HG02884 (cell line): ENCODE data around the gene VAV3.
"Not testable (repeated sequence)": the region's sequence is repeated elsewhere in the genome, so short reads cannot be mapped to it uniquely, and the experiment has no call there.

Experiments
- ATAC-seq: cut with Tn5 transposase; IDR thresholded peaks from one replicate; pipeline ENCODE4 v1.9.1; 2021; ENCODE audit warnings: mild to moderate bottlenecking, moderate library complexity; ENCODE audit not compliant: unreplicated experiment

VAV3 gene

DNA sequence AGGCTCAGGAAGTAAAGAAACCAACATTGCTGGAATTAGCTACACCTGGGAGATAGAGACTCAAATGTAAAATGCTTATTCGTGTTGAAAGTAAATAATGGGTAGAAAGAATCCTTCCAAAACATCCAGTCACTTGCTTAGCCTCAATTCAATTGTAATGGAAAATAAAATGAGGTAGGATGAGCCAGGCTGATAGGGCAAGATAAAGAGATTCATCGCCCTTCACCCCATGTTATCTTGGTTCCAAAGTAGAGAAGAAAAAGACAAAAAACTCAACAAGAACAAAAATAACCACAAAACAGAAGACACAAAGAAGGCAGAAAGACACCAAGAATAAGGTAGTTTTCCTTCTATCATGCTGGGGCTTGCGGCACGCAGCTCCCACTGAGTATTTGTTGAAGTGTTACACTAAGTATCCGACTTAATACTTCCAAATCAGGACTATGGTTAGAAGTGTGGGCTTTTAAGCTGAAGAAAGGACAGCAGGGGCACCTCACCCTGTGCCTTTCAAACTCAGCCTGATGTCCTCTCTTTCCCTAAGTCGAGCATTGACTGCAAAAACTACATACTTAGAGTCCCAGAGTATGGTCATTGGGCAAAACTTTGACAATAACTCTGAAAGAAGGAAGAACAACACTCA, 202.1 kb downstream of the VAV3 start:
- no peak for ATAC-seq

DNA sequence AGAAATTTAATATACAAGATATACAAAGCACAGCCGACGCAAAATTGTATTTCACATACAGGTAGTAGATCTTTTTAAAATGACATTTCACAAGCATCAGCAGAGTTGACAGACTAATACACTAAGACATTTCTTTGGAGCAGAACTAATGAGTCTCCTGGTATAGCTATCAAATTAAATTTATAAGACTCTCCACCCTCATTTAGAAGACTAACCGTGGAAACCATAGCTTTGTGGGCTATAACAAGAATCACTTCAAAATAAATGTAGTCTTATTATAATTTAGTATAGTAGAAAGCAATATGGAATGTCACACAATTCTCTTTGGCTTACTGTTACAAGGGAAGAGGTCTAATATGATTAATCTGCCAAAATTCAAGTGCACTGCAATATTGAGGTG, 204.9 kb downstream of the VAV3 start:
- no peak for ATAC-seq

GRCh38 chr1:107750364-107750959, 214.5 kb downstream of the VAV3 start:
- no peak for ATAC-seq

DNA sequence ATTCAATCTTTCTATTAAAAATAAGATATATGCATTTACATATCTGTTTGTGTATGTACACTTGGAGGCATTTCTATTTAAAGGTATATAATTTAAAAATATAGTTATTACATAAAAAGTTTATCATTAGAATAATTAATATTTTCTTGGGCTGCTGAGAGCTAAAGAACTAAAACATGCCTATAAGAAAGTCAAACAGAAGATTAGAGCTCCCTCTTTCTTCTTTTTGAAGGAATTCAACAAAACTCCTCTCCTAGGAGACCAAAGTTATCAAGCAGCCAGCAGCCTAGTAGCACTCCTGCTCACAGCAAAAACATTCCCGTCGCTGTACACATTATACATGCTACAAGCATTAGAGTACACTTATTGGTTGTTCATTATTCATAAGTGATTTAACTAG, 216.4 kb downstream of the VAV3 start:
- no peak for ATAC-seq

DNA sequence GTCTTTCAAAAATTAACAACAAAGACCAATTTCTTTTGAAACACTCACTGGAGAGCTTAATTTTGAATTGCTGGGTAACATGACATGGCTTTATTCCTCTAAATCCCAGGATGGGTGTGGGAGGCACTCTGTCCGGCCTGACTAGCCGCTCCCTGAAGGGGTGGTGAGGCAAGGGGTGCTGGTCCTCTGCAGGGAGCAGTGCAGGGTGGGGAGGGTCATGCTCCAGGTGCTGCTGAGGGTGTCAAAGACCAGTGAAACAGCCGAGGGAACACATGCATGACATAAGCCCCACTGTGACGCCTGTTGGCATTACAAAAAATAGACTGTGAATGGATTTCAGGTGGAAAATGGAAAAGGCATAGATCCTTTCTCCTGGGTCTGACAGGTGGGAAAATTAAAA, 223.7 kb downstream of the VAV3 start:
- no peak for ATAC-seq

DNA sequence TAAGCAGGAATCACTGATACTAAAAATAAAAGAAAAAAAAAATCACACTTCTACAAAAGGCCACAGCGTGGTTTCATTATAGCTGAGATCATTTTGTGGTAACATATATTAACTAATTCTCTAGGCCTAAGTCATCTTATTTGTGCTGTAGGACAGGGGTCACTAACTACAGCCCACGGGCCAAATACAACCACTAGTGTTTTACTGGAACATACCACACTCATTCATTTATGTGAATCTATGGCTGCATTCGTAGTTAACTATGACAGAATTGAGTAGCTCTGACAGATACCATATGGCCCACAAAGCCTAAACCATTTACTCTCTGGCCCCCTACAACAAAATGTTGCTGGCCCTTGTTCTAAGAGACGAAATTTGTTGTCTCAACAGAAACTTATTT, 224.4 kb downstream of the VAV3 start:
- no peak for ATAC-seq

- no peak for ATAC-seq
Measured at GRCh38 chr1:107739651-107740050, 225.3 kb downstream of the VAV3 start.

DNA sequence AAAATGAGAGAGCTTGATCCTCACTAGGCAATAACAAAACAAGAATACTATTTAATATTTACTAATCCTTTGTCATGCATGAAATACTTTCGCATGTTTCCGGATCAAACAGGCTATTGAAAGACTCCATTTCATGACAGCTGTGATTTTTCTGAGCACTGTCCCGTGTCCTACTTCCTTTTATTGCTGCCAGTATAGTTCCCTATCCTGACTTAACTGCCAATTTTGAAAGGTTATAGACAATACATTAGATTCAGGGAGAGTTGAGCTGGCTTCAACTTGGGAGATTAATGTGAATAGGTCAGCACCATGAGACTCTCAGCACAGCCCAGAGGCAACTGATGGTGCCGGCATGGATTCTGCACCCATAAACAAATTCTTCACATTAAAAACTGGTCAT, 225.8 kb downstream of the VAV3 start:
- no peak for ATAC-seq

GRCh38 chr1:107733401-107733800, 231.6 kb downstream of the VAV3 start:
- not testable (repeated sequence) for ATAC-seq

- no peak for ATAC-seq
Measured at GRCh38 chr1:107727866-107728265, 237.1 kb downstream of the VAV3 start.

GRCh38 chr1:107726860-107727259, 238.1 kb downstream of the VAV3 start:
- ATAC-seq: no peak

GRCh38 chr1:107724648-107725047, 240.3 kb downstream of the VAV3 start:
- no peak for ATAC-seq

GRCh38 chr1:107720210-107720609, 244.8 kb downstream of the VAV3 start:
- not testable (repeated sequence) for ATAC-seq

DNA sequence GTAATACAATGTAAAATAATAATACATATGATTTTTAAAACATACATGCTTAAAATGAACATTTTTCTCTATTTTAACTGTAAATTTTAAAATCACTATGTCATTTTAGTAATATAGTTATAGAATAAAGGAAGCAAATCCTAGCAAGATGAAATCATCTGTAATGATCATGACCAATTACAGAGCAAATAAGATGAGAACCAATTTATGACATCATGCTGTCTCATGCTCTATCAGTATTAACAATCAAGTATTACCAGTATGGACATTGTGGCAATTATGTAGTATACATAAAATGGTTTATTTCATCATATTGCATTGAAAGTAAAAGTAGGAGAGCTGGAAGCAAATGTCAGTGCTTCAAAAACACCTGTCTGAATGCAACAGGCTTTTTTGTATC, 255.0 kb downstream of the VAV3 start:
- no peak for ATAC-seq

DNA sequence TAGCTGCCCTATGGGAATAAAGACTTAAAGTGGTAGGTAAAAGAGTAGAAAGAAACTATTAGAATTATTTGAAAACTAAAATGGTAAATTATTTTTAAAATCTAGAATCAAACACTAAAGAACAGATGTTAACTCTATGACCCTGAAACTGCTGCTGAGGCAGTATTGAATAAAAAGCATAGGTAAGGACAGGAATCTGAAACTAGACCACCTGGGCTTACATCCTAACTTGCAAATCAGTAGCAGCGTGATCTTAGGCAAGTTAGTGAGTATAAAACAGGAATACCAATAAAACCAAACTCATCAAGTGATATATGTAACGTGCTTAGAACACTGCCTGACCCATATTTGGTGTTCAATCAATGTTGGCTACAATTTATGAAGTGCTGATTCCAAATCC, 257.9 kb downstream of the VAV3 start:
- ATAC-seq: no peak

DNA sequence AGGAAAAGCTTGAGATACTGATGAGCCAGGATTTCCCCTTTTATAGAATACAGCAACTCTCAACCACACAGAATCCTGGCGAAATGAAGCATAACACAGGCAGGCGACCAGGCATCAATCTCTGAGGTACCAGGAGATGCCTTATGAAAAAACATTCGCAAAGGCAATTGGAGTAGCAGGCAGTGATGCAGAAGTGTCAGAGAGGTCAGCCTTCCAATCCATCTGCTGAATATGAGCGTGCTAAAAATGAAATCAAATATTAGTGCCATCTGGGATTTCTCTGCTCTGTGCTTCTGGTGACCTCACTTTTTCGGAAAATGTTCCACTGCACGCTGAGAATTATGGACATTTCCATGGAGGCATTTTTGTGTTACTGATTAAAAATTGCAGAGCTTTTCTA, 258.8 kb downstream of the VAV3 start:
- no peak for ATAC-seq

- ATAC-seq: no peak
Measured at GRCh38 chr1:107704911-107705310, 260.1 kb downstream of the VAV3 start.

- ATAC-seq: no peak
Measured at GRCh38 chr1:107702946-107703571, 261.9 kb downstream of the VAV3 start.

GRCh38 chr1:107700651-107701050, 264.3 kb downstream of the VAV3 start:
- not testable (repeated sequence) for ATAC-seq

DNA sequence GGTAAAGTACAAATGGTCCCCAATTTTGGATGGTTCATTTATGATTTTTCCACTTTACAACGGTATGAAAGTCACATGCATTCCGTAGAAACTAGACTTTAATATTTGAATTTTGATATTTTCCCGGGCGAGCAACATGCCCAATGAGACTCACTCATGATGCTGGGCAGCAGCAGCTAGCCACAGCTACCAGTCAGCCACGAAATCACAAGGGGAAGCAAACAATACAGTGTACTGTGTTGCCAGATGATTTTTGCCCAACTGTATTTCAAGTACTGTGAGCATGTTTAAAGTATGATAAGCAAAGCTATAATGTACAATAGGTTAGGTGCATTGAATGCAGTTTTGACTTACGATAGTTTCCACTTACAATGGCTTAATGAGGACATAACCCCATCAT, 266.8 kb downstream of the VAV3 start:
- no peak for ATAC-seq

DNA sequence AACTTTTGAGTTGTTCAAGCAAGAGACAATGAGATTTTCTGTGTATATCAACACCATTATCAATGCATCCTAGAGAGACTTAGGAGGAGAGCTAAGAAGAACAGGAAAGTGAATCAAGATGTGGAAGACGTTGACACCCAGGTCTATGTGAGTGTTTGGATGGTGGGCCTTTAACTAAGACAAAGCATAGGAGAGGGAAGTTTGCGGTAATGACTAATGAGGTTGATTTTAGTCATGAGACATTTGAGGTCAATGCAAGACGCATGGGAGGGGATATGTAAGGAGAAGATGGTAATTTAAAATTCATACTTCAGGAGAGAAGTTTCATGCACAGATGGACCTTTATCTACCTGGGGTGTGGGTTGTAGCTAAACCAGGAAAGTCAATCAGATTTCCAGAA, 269.6 kb downstream of the VAV3 start:
- no peak for ATAC-seq

DNA sequence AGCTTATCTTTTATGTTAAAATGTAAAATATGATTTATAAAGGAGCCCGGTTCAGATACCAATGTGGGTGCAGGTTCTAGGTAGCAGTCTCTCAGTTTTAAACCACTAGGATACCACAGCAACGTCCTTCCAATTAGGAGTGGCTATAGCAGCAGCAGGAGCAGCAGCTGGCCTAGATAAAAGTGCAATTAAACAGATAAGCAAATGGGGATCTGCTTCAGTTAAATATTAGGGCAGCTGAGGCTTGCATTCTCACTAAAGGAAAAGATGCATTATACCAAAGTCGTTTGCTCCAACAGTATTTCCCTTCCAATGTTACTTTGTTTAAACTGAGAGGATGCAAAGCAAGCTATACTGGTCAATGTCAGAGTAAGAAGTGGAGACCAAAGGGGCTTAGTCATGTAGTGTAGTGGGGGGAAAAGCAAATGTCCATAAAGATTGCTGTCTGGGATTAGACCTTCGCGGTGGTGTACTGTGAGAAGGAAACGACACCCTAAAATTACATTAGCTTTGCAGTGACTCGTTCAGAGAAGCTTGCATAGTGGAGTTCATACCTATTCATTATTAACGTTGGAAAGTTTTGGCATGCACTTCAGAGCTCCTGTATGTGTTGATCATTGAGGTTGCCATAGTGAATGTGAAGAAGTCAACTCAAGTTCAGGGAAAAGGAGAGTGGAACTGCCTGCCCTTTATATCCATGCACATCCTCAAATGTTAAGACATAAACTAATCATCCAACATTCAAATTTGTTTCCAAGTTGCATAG, 272.2 kb downstream of the VAV3 start:
- no peak for ATAC-seq
